Measurements from ENCODE around the gene IL12RB1.

GRCh38 chr19:18065173-18065495 is 21.6 kb downstream of the IL12RB1 start:
- TF ChIP-seq, protein P1, sequence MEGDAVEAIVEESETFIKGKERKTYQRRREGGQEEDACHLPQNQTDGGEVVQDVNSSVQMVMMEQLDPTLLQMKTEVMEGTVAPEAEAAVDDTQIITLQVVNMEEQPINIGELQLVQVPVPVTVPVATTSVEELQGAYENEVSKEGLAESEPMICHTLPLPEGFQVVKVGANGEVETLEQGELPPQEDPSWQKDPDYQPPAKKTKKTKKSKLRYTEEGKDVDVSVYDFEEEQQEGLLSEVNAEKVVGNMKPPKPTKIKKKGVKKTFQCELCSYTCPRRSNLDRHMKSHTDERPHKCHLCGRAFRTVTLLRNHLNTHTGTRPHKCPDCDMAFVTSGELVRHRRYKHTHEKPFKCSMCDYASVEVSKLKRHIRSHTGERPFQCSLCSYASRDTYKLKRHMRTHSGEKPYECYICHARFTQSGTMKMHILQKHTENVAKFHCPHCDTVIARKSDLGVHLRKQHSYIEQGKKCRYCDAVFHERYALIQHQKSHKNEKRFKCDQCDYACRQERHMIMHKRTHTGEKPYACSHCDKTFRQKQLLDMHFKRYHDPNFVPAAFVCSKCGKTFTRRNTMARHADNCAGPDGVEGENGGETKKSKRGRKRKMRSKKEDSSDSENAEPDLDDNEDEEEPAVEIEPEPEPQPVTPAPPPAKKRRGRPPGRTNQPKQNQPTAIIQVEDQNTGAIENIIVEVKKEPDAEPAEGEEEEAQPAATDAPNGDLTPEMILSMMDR (IDR thresholded peaks at IDR 0.05 in 2 of 3, conservative IDR thresholded peaks at IDR 0.05 in 1 of 3; ENCODE audit: borderline replicate concordance in 1 of 3, insufficient read depth in 1 of 3, low read depth in 2 of 3, low read length in 2 of 3): no peak
- no peak for TF ChIP-seq POLR2A (IDR thresholded peaks at IDR 0.05; ENCODE audit: borderline replicate concordance, extremely low read depth, insufficient read depth, insufficient read length)
- no peak for TF ChIP-seq POLR2AphosphoS5 (IDR thresholded peaks at IDR 0.05; ENCODE audit: low read depth, low read length)

Measured in HCT116 (cell line).